SH-SY5Y (cell line): Measurements from ENCODE around the gene SOX18.
A peak's percentile ranks its signal among the peaks of the same experiment; 100 is the strongest.

Experiments used
- GATA2 ChIP-seq: IDR thresholded peaks from 2 replicates; pipeline ENCODE4 v1.6.1; 2011; ENCODE audit warnings: mild to moderate bottlenecking, low read depth, low read length
- GATA3 ChIP-seq: IDR thresholded peaks from 2 replicates; pipeline ENCODE4 v1.6.1; 2011; ENCODE audit warnings: low read depth, mild to moderate bottlenecking, low read length, moderate library complexity

Gene SOX18

DNA sequence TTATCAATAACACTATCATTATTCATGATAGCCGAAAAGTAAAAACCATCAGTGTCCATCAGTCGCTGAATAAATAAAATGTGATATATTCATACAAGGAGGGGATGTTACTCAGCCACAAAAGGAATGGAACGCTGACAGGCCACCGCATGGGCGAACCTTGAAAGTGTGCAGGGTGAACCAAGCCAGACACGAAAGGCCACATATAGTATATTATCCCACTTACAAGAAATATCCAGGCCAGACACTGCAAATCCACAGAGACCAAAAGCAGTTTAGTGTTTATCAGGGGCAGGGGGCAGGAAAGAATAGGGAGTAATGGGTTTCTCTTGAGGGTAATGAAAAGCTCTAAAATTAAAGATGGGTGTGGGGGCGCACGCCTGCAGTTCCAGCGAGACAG lies 5.7 kb downstream of the SOX18 start:
- TF ChIP-seq GATA2 (no peak), GATA3 (no peak)

- TF ChIP-seq GATA3 (no peak), GATA2 (no peak)
Observed at GRCh38 chr20:64042054-64042781, 7.2 kb downstream of the SOX18 start.

GRCh38 chr20:64041781-64042053 lies 7.7 kb downstream of the SOX18 start:
- TF ChIP-seq GATA2: no peak
- TF ChIP-seq GATA3: no peak

- no peak for TF ChIP-seq GATA3
- TF ChIP-seq GATA2: no peak
Observed at GRCh38 chr20:64041040-64041780, 8.2 kb downstream of the SOX18 start.

DNA sequence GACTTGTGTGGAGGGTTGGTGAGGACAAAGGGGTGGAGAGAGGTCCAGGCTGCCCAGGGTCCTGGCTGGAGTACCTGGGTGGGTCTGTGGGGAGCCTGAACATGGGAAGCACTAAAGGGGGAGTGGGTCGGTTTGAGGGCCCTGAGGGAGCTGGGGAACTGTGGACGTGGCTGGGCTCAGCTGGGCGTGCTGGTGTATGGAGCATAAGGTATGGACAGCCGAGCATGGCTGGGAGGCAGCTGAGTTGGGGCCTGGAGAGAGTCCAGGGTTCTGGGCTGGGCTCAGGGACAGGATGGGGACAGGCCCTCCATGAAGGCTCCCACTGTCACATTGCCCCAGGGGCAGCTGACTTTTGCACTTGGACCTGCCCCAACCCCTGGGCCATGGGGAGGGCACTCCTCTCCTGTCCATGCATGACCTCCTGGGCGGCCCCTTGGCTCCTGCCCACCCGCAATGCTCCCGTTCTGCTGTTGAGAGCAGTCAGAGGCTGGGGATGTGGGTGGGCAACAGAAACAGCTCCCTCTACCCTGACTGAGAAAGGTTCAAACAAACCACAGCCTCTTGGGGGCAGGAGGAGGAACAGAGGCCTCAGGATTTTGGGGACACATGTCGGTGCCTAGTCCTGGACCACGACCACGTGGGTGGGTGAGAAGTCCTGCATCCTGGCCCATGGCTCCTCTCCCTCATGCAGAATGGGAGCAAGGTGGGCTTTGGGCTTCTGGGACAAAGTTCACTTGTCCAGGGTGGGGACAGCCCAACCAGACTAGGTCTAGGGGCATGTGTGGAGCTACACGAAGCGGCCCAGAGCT lies 9.0 kb downstream of the SOX18 start:
- TF ChIP-seq GATA2 (no peak), GATA3 (no peak)

DNA sequence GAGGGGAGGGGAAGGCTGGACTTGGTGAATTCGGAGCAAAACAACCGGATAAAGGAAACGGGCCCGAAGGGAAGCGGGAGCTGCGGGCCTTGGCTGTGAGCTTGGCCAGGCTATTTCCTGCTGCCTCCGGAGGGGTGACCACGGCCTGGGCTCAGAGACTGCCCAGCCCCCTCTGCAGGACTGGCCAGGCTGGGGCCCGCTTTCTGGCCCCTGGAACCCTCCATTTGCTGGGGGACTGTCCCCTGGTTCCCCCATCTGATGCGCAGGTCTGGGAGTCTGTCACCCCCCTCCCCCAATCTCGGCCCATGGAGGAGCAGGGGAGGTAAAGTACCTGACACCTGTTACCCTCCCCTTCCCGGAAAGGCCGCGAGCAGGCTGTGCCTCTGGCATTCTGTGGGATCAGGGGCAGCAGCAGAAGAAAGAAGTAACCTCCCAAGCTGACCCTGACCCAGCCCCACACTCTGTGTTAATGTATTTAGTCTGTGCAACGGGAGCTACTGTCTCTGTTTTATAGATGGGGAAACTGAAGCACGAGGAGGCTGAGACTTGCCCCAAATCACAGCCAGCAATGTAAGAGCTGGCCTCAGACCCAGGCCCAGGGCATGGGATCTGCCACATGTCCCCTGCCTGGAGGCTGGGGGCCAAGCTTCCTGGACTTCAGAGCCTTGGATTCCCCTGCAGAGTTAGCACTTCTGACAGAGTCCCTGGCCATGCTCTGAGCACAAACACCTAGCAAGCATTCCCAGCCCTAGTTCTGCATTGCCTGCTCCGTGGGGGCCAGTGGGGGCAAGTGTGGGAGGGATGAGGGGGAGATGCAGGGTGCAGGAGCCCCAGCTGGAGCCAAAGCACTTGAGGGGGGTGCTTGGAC lies 9.9 kb downstream of the SOX18 start:
- TF ChIP-seq GATA2 (no peak), GATA3 (no peak)

DNA sequence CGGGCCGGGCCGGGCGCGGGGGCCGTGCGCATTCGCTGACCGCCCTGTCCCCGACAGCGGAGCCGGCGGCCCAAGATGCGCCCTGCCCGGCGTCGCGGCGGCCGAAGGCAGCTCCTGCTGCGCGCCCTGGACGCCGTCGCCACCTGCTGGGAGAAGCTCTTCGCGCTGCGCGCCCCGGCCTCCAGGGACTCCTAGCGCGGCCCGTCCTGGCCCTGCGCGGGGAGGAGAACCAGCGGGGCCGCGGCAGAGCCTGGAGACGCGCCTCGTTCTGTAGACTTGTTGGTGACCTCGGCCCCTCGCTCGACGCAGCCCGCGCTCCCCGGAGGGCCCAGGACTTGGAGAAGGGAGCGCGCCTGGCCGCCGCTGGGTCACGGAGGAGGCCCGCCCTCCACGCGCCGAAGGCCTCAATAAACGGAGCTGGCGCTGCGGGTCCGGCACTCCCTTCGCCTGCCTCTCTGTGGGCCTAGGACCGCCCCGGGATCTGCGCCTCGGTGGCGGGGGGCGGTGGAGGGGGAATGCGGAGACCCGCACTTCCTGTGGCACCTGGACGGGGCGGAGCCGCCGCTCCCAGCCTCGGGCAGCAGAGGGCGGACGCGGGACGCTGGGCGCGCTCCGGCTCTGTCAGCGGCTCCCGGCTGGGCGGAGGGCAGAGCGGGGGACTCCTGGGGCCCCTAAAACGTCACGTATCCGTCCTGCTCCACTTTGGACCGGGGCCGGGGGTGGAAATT lies 10.7 kb downstream of the SOX18 start:
- TF ChIP-seq GATA3 (no peak), GATA2 (no peak)

- TF ChIP-seq GATA3: no peak
- TF ChIP-seq GATA2: no peak
Observed at GRCh38 chr20:64038224-64038564, 11.2 kb downstream of the SOX18 start.

DNA sequence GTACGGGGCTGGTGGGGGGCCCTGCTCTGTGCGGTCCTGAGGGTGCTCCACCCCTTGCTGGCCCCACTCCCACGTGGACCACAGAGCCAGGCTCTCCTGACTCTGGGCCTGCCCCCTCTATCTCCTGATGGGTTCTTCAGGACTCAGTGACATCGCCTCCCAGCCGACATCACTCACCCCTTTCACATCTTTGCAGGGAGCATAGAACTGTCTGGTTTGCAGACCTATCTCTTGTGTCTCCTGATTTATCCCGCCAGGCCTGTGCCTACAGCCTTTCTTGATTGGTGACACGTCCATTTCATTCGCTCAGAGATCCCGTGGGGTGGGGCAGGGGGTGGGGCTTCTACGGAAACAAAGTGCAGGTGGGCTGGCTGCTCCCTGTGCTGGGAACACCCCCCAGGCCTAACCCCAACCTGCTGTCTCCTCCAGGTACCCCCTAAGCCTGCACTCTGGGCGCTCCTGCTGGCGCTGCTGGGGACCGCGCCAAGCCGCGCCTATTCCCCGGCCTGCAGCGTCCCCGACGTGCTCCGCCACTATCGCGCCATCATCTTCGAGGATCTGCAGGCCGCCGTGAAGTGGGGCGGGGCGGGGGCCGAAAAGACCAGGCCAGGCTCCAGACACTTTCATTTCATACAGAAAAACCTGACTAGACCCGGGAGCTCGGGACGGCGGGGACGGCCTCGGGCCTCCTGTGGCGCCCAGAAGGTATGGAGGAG lies 11.8 kb downstream of the SOX18 start:
- TF ChIP-seq GATA2 (0 out of 2 replicates have a peak, but pooled peaks have one; percentile 16), GATA3 (no peak)

- no peak for TF ChIP-seq GATA3
- no peak for TF ChIP-seq GATA2
Observed at GRCh38 chr20:64037199-64037497, 12.3 kb downstream of the SOX18 start.

DNA sequence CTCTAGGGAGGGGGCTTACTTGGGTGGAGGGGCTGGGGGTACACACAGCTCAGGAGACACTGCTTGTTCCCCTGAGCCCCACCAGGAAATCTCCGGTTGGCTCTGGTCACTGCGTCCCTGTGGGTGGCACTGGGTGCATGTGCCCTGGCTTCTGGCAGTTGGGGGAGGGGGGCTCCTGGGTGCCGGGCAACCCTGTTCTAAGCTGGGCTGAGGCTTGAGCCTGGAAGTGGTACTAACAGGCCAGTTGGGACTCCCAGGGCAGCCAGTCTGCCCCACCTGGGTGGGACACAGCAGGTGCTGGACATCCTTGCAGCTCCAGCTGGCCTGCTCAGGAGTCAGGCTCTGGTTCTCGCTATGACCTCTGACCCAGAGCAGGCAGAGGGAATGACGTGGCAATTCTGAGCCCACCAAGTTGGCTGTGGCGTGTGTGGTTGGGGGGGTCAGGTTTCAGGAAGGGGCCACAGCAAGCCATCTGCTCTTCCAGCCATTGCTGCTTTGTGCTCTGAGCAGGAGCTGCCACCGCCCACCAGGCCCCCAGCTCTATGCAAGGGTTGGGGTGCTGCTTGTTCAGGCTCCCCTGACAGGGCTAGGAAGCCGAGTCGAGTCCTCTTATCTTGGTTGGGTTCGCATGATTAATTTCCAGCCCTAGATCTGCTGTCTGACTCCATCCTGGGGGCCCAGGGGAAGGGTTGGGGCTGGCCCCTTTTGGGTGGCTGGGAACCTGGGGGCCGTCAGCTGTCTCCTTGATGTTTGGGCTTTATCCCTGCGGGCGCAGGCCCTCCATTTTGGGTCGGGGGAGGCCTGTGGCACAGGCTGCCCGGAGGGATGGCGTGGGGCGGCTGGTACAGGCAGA lies 12.9 kb downstream of the SOX18 start:
- TF ChIP-seq GATA2 (no peak), GATA3 (no peak)

DNA sequence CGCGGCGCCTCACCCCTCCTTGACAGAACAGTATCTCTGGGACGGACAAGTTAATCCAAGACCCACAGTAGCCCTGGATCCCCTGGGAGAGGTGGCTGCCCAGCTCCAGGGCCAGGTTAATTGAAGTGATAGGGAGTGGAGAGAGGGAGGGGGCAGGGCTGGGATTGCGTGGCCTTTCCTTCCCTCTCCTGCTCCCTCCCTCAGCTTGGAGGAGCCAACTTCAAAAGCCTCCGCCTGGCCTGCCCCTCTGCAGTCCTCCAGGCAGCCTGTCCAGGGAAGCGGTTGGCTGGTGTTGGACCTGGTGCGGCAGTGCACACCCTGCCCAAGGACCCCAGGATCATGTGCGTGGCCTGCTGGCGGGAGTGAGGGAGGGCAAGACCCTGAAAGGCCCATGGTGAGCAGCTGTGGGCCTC lies 13.5 kb downstream of the SOX18 start, which contains the start of gene C20orf204:
TSS of gene C20orf204 (plus strand) at position 250 of the 413 bp plus-strand sequence. CDS start at position 392, 142 bp downstream.
- no peak for TF ChIP-seq GATA2
- no peak for TF ChIP-seq GATA3
